HG03196 (cell line): ENCODE data around the gene MROH9.

Source experiments
- ATAC-seq: cut with Tn5 transposase; IDR thresholded peaks from one replicate; pipeline ENCODE4 v1.9.1; 2021; ENCODE audit not compliant: unreplicated experiment

MROH9 gene

DNA sequence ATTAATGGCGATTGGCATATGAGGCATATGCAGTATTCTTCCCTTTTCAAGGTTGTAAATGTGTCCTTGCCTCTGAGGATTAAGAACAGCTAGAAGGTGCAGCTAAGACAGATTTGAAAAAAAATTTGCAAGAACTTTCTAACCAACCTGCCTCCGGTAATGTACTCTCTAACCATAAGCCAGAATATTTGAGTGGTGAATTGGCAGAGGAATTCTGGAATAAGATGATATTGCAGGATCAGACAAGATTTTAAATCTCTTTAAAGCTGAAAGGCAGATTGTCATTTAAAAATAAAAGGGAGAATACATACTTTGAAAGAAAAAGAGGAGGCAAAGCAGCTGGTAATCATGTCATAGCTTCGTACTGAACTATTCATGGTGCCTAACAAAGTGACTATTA, 29.2 kb downstream of the MROH9 start:
- ATAC-seq, result no peak

DNA sequence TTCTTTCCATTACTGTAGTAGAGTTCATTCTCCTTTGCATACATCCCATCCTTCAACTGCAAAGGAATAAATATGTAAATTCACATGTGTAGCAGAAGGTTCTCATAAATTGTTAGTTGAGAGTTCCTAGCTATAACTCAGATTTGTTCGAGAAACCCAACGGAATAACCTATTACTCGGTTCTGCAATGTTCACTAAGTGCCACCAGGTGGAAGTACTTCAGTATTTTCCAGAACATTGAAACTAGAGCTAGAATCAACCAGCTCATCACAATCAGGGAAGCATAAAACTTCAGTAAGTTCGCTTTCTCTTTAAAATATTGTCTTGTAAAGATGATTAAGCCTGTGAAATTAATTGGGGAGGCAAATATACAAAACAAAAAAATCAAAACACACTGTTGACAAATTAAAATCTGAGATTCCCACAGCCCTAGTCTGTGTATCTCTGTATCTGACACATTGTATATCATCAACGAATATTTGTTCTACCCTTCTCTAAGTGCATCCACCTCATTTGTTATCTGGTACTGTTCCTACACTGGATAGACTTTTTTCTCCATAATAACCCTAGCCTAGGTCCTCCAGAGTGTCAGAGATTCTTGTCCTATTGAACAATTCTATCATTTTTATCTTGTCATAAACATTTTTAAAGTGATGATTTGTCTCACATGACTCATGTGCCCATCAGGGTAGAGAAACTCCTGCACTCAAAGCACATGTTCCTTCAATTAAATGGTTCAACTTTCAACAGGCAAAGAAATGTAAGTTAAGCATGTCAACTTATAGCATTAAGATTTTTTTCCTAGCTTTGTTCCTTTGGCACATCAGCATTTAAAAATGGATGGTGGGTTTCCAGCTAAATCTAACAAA, 31.9 kb downstream of the MROH9 start:
- ATAC-seq, result no peak

GRCh38 chr1:170970256-170970655, 34.9 kb downstream of the MROH9 start:
- ATAC-seq, result no peak

GRCh38 chr1:170978371-170978910, 43.1 kb downstream of the MROH9 start:
- no peak for ATAC-seq

- ATAC-seq, result no peak
These were observed 50.1 kb downstream of the MROH9 start for GRCh38 chr1:170985406-170985805.

DNA sequence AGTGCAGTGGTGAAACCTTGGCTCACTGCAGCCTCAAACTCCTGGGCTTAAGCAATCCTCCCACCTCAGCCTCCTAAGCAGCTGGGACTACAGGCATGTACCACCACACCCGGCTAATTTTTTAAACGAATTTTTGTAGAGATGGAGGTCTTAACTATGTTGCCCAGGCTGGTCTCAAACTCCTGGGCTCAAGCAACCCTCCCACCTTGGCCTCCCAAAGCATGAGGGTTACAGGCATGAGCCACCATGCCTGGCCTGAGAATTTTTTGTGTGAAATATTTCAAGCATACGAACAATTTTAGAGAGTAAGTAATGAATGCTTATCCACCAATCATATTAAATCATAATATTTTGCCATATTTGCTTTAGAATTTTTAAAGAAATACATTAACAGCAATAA, 51.6 kb downstream of the MROH9 start:
- no peak for ATAC-seq

DNA sequence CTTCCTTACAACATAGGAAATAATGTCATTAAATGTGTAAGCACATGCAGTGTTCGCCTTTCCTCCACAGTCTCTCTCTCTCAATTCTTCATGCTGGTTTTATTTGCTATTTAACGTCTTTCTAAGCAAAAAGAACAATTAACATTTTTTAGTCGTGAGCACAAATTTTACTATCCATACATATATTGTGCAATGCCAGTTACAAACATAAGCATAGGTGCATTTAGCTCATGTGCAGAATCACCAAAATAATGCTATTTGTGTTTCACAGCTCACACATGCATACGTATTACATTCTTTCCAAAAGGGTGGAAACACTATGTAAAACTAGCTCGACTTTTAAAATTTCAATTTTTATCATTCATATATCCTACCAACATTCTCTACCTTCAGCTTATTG, 52.1 kb downstream of the MROH9 start:
- ATAC-seq, result no peak

DNA sequence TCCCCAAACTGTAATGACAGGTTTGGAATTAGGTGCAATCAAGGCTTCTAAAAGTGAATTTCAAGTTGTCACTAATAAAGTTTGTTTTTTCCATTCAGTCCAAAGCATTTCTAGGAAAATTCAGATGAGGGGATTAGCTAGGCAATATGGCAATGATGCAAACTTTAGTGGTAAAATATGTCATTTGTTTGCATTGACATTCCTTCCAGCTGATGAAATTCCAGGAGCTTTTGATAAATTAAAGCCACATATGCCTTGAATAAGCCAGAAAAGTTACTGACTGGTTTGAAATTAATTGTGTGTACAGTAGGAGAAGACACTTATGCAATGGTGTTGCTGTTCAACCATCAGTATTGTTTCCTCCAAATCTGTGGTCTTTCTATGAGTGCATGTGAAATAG, 57.8 kb downstream of the MROH9 start:
- ATAC-seq, result no peak

GRCh38 chr1:170993717-170994116, 58.4 kb downstream of the MROH9 start:
- no peak for ATAC-seq

- ATAC-seq, result no peak
These were observed 79.5 kb downstream of the MROH9 start for GRCh38 chr1:171014880-171015279.

GRCh38 chr1:171017426-171017825, 82.1 kb downstream of the MROH9 start:
- no peak for ATAC-seq

- ATAC-seq, result no peak
These were observed 84.6 kb downstream of the MROH9 start for GRCh38 chr1:171019971-171020370.

DNA sequence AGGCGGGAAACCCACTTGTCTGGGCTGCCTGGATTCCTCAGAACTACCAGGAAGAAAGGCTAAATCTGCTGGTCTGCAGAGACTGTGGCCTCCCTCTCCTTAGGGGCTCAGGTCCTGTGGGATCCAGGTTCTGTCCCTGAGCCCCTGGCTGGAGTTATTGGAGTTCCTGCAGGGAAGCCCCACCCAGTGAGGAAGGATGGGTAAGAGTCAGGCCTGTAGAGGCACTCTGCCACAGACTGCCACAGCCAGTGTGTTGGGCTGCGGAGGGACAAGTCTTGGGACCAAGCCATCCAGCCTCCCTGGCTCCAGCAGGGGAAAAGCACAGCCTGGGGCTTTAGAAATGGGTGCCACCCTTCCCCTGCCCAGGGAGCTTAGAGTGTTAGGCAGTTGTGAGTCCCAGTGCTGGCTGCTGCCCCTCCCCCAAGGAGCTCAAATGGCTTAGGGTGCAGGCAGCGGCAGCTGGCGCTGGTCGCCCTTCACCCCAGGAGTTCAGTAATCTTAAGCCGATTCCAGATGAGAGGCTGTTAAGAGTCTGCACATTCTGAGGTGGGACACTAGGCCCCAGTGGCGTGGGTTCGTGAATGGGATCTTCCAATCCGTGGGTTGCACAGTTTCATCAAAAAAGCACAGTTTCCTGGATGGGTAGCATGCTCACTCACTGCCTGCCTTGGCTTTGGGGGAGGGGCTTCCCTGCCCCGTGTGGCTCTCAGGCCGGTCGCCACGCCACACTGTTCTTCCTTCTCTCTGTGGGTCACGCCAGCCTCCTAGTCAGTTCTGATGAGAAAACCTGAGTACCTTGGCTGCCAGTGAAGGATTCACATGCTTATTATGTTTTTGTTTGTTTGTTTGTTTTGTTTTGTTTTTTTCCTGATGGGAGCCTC, 97.7 kb downstream of the MROH9 start:
- no peak for ATAC-seq

DNA sequence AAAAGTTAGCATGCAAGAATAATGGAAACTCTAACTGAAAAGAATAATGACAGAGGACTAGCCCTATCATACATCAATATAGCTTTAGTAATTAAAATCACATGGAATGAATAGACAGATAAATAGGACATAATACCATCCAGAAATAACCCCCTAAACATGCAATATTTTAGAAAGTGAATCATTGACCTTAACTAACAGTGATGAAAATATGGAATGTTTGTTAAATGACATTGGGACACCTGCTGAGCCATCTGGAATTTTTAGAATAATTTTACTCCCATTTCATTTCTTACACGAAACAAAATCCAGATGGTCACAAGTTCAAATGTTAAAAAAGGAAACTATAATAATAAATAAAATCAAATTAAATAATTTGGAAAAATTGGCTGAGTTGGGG, 102.3 kb downstream of the MROH9 start:
- no peak for ATAC-seq

GRCh38 chr1:171038284-171038683, 103.0 kb downstream of the MROH9 start:
- no peak for ATAC-seq

DNA sequence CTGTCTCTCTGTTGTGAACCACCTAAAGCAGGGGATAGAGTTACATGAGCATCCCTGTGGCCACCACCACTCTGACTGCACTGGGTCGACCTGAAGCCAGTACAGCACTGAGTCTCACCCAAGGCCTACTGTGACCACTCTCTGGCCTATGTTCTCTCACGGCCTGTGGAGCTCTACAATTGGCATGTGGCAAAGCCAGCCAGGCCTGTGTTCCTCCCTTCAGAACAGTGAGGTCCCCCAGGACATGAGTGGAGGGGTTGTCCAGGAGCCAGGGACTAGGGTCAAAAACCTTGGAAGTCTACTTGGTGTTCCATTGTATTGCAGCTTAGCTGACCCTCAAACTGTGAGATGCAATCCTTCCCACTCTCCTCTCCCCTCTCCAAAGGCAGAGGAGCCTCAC, 112.7 kb downstream of the MROH9 start:
- ATAC-seq, result no peak

DNA sequence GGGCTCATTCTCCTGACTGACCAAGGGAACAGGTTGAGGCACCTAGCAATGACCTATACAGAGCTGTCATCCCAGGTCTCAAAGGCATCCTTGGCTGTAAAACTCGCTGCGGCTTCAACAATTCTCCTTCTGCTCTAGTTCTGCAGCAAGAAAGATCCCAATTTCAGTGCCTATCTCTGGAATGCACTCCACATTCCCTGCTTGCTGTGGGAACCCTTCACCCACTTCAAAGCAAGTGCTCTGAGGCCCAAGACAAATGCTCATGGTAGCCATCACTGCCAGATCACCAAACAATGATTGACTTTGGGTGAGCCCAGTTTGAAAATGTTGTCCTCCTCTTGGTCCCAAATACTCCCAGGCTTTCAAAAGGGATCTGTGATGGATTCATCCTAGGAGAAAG, 117.6 kb downstream of the MROH9 start:
- ATAC-seq, result no peak

- no peak for ATAC-seq
These were observed 120.8 kb downstream of the MROH9 start for GRCh38 chr1:171055966-171056643.

GRCh38 chr1:171061425-171062143, 126.2 kb downstream of the MROH9 start:
- ATAC-seq, result no peak

DNA sequence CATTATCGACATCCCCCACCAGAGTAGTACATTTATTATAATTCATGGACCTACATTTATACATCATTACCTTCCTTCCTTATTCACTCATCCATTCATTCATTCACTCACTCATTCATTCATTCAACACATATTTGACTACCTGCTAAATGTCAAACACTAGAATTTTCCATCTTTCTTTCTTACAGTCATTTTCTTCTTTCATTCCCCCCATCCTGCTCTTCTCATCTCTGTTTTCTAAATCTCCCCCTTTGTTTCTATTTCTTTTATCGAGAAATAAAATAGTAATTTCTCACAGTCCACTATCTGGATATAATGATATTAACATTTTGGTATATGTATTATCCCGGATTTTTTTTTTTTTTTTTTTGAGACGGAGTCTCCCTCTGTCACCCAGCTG, 127.6 kb downstream of the MROH9 start:
- ATAC-seq, result no peak

DNA sequence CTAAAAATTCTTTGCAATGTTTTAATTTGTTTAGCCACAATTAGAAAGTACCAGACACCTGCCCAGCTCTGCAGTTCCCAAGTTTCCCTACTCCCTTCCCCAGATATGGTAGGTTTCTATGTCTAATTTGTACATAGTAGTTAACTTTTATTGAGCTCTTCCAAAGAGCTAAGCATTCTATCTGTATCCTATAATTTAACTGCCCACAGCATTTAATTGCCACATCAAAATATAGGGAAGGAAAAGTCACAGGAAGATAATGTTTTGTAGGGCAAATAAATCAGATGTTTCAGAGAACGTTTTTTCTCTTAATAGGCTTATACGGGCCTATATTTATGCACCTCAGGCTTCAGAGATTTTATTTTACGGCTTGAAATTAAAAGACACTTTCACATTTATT, 139.7 kb downstream of the MROH9 start:
- no peak for ATAC-seq
